Measurements from ENCODE around the gene SPTBN1. TPM values are rescaled to one million over a fixed set of nuclear protein-coding genes. Genes with fewer than 3 reads are reported as not detected.

Gene SPTBN1
- total and polyA plus RNA-seq, 9 of the 15 experiments (the other 6 are each of a cell fraction or from before 2014, with no cell fraction given), result 8.9 to 66.8 (median 31.4) TPM

DNA sequence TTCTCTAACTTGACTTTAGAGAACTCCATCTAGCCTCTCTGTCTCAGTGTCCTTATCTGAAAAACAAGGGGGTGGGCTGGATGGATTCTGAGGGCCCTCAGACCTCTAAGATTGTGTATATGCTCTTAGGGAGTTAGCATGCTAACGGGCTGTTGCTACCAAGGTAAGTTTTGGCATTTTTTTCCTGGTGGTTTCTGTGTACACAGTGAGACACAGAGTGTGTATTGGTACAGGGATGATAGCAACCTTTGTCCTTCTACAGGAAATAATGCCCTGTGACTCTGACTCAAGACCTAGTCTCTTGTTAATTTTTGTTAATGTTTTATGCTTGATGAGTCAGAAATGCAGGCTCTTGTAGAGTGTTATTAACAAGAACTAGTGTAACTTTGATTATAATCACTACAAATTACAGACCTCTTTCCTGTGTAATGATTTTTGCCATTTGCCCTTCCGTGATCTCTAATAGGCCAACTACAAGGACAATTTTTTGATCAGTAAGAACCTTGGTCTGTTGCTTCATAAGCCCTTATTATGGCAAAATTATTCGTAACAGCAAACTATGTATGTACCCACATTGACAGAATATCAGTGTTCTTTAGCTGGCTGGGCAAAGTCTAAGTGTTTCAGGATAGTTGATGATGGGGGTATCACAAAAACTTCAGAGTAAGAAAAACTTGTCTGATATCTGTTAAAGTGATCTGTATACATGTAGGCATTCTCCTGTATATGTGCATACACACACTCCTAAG, 89.7 kb downstream of the SPTBN1 start:
- FAIRE-seq (no peak), ATAC-seq (peak; percentile 39), DNase-seq (ENCODE audit: extremely low read depth in 1 of 4, low spot score in 3 of 4) (no peak)
- H3K4me2 ChIP-seq (ENCODE audit: insufficient read depth, low read length), result no peak overlapping the region
- ChIA-PET POLR2A (interaction anchor here (5.3 kb wide), 1 partner anchor 13 kb away, joined by 28 read pairs; no protein-coding TSS in a partner anchor), CTCF (ENCODE audit: low intra/inter-chr PET ratio) (interaction anchor here (0.7 kb wide), 1 partner anchor 966 kb away, joined by 3 read pairs; no protein-coding TSS in a partner anchor)
- in situ Hi-C loops (cut with MboI), result no loop called here
- no peaks in the 10 kb centered on the region for H3K79me2 ChIP-seq (ENCODE audit: control insufficient read depth, insufficient read depth, low read length)
- intact Hi-C loops (cut with micrococcal nuclease), result no loop called here
- no peaks in the 10 kb centered on the region for H3K27me3 ChIP-seq (ENCODE audit: control insufficient read depth in 2 of 2, insufficient read depth in 2 of 2, low read length in 2 of 2)
- no peak overlapping the region for H3K27ac ChIP-seq (ENCODE audit: extremely low read depth, low read depth, low read length)
- no peak overlapping the region for H3K9ac ChIP-seq (ENCODE audit: insufficient read depth in 1 of 2, low read depth in 2 of 2, low read length in 2 of 2)
- no peaks in the 10 kb centered on the region for H4K20me1 ChIP-seq (replicated peaks; ENCODE audit: control insufficient read depth, insufficient read depth, low read length)
- H3K4me1 ChIP-seq (replicated peaks in 1 of 2; ENCODE audit: control insufficient read depth in 2 of 2, insufficient read depth in 2 of 2, low read length in 2 of 2), result peaks cover 0 to 10% of the 10 kb centered on the region in 2 experiments; a peak in 2 of 5 replicates
- no peak overlapping the region for H2AFZ ChIP-seq (ENCODE audit: low read depth, low read length)
- no TSS peak for BruUV-seq (replicated peaks)
- H3K9me1 ChIP-seq (ENCODE audit: control insufficient read depth, insufficient read depth, low read length), result no peaks in the 10 kb centered on the region
- TF ChIP-seq, protein P1, sequence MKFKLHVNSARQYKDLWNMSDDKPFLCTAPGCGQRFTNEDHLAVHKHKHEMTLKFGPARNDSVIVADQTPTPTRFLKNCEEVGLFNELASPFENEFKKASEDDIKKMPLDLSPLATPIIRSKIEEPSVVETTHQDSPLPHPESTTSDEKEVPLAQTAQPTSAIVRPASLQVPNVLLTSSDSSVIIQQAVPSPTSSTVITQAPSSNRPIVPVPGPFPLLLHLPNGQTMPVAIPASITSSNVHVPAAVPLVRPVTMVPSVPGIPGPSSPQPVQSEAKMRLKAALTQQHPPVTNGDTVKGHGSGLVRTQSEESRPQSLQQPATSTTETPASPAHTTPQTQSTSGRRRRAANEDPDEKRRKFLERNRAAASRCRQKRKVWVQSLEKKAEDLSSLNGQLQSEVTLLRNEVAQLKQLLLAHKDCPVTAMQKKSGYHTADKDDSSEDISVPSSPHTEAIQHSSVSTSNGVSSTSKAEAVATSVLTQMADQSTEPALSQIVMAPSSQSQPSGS (CRISPR knock-in tag; IDR thresholded peaks at IDR 0.05), result no peak
- TF ChIP-seq FOSL1 (tag; conservative IDR thresholded peaks at IDR 0.05) (peak; percentile 37; the same call in 1 of the 2 replicates), ZKSCAN8 (CRISPR knock-in tag; IDR thresholded peaks at IDR 0.05) (0 out of 2 replicates have a peak, but pooled peaks have one; percentile 22), CEBPG (CRISPR knock-in tag; IDR thresholded peaks at IDR 0.05) (no peak), CEBPG (tag; conservative IDR thresholded peaks at IDR 0.05 in 1 of 2, IDR thresholded peaks at IDR 0.05 in 1 of 2) (peak in 1 of 2 experiments; percentile 23; a peak in 1 of 4 replicates), ELF2 (CRISPR knock-in tag; IDR thresholded peaks at IDR 0.05) (no peak)
- TF ChIP-seq, protein P2, sequence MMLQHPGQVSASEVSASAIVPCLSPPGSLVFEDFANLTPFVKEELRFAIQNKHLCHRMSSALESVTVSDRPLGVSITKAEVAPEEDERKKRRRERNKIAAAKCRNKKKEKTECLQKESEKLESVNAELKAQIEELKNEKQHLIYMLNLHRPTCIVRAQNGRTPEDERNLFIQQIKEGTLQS (IDR thresholded peaks at IDR 0.05), result peak; percentile 56
- TF ChIP-seq, protein P2 (CRISPR knock-in tag; conservative IDR thresholded peaks at IDR 0.05), result no peak
- TF ChIP-seq, protein P3, sequence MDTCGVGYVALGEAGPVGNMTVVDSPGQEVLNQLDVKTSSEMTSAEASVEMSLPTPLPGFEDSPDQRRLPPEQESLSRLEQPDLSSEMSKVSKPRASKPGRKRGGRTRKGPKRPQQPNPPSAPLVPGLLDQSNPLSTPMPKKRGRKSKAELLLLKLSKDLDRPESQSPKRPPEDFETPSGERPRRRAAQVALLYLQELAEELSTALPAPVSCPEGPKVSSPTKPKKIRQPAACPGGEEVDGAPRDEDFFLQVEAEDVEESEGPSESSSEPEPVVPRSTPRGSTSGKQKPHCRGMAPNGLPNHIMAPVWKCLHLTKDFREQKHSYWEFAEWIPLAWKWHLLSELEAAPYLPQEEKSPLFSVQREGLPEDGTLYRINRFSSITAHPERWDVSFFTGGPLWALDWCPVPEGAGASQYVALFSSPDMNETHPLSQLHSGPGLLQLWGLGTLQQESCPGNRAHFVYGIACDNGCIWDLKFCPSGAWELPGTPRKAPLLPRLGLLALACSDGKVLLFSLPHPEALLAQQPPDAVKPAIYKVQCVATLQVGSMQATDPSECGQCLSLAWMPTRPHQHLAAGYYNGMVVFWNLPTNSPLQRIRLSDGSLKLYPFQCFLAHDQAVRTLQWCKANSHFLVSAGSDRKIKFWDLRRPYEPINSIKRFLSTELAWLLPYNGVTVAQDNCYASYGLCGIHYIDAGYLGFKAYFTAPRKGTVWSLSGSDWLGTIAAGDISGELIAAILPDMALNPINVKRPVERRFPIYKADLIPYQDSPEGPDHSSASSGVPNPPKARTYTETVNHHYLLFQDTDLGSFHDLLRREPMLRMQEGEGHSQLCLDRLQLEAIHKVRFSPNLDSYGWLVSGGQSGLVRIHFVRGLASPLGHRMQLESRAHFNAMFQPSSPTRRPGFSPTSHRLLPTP (IDR thresholded peaks at IDR 0.05; ENCODE audit: borderline replicate concordance, extremely low read depth, insufficient read length), result no peak
- H3K9me3 ChIP-seq (replicated peaks; ENCODE audit: control insufficient read depth, insufficient read depth, low read depth, low read length), result no peaks in the 10 kb centered on the region
- H3K4me3 ChIP-seq, result no peak overlapping the region
- WGBS (ENCODE audit: insufficient coverage, low coverage, missing lambda C conversion rate), result 41% methylated on average over 3 of the region's 3 CpGs
- no peaks in the 10 kb centered on the region for H3K36me3 ChIP-seq (ENCODE audit: control insufficient read depth, insufficient read depth, low read length)

Data from K562 (cell line).